Gastroesophageal sphincter (tissue), 4 donors: ENCODE data around the gene LIMA1. TPM values are rescaled to one million over a fixed set of nuclear protein-coding genes. Genes with fewer than 3 reads are reported as not detected.
A peak's percentile ranks its signal among the peaks of the same experiment; 100 is the strongest.

ENCODE experiments used
- ATAC-seq: fragments of 150-250 bp; one replicate; pipeline ENCODE4 v1.9.1; 2016; ENCODE audit warnings: mild to moderate bottlenecking, moderate library complexity
- H3K27ac ChIP-seq, 4 donors: fragments of 200-600 bp; sonication (generic) in 3 of 4; 1 replicate in 3 of 4; 2 replicates in 1 of 4; pipeline ENCODE4 v1.5.1; 2016 to 2019
- H3K27me3 ChIP-seq: fragments of 200-600 bp; sonication (generic); one replicate; pipeline ENCODE4 v1.5.1; 2019
- H3K36me3 ChIP-seq, 2 donors: fragments of 200-600 bp; sonication (generic); one replicate each; pipeline ENCODE4 v1.5.1; 2019; ENCODE audit warnings: control low read depth in 1 of 2
- H3K4me1 ChIP-seq, 3 donors: fragments of 200-600 bp; sonication (generic); 1 replicate in 2 of 3; 2 replicates in 1 of 3; pipeline ENCODE4 v1.5.1; 2016 to 2019; ENCODE audit warnings: control low read depth in 2 of 3
- H3K4me3 ChIP-seq, 2 donors: fragments of 200-600 bp; sonication (generic); one replicate each; pipeline ENCODE4 v1.5.1; 2019; ENCODE audit warnings: mild to moderate bottlenecking in 1 of 2, moderate library complexity in 1 of 2
- H3K9me3 ChIP-seq, 3 donors: fragments of 200-600 bp; sonication (generic); one replicate each; pipeline ENCODE4 v1.5.1; 2017 to 2019; ENCODE audit warnings: control low read depth in 2 of 3
- EP300 ChIP-seq: sonication (generic); formaldehyde crosslinking; IDR thresholded peaks from one replicate; pipeline ENCODE4 v1.6.1; 2017; ENCODE audit warnings: antibody characterized with exemption, mild to moderate bottlenecking
- POLR2A ChIP-seq, 2 donors: fragments of 450-650 bp; IDR thresholded peaks; one replicate each; pipeline ENCODE4 v1.6.1; 2017; ENCODE audit warnings: antibody characterized with exemption in 2 of 2, mild to moderate bottlenecking in 2 of 2, moderate library complexity in 1 of 2
- POLR2AphosphoS5 ChIP-seq: sonication (generic); formaldehyde crosslinking; IDR thresholded peaks from one replicate; pipeline ENCODE4 v1.6.1; 2017; ENCODE audit warnings: antibody characterized with exemption
- WGBS, 2 donors: methylation state at CpG; one replicate each; pipeline ENCODE4 v1.1.5; 2018; ENCODE audit warnings: low coverage in 1 of 2; 5-methylcytosine and 5-hydroxymethylcytosine counted together
- total RNA-seq, 4 donors: library from RNA; depleted of rRNA; stranded (reverse); fragments of >200 nt; gene quantifications; one replicate each; pipeline ENCODE4 v1.1.0, GENCODE V29; 2016
- TF ChIP-seq, protein P1 (sequence below), 4 experiments: fragments of 200-600 bp in 2 of 4; fragments of 450-650 bp in 2 of 4; sonication (generic) in 1 of 4; IDR thresholded peaks; one replicate each; pipeline ENCODE4 v1.5.1; 2017 to 2019; ENCODE audit warnings: antibody characterized with exemption in 4 of 4, mild to moderate bottlenecking in 2 of 4, moderate library complexity in 2 of 4

Gene LIMA1
- total RNA-seq, 4 donors from 2014 or later, result 27.6 to 91.3 (median 64.6) TPM

DNA sequence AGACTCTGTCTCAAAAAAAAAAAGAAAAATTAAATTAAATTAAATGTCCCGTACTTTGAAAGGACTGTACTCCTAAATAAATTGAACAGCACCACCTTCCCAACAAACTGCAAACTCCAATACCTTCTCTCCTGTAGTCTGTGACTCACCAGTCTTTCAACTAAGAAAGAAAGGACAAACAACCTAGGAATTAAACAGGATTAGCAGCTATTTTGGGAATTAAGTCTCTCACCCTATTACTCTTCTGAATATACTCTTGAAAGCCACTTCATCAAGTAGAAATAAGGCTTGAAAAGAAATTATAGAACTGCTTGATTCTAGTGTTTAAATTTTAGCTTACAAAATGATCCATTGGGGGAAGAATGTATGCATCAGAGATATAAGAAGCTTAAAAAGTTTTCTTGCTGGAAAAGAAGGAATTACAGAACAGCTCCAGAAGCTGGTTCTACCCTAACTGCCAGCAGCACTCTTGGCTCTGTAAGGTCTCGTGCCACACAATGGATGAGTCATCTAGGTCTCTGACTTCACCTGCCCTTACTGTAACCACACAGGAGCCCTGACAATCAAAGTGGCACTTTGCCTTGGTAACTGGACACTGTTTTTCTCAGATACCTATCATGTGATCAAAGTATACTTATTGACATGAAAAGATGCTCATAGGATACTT is 59.2 kb downstream of the LIMA1 start:
- 28 to 44% methylated on average over 2 of the region's 2 CpGs for WGBS, 2 donors
- no peak overlapping the region for H3K4me3 ChIP-seq
- H3K36me3 ChIP-seq, result no peaks in the 10 kb centered on the region
- peak overlapping the region in 3 of 4 donors; percentile 80 to 88 (median 84) for H3K27ac ChIP-seq
- H3K27me3 ChIP-seq, result no peaks in the 10 kb centered on the region
- H3K4me1 ChIP-seq, result peaks cover 3 to 55% (median 17%) of the 10 kb centered on the region in 3 donors
- H3K9me3 ChIP-seq, result no peaks in the 10 kb centered on the region
- ATAC-seq, result no peak
- TF ChIP-seq POLR2AphosphoS5 (no peak), POLR2A (IDR thresholded peaks at IDR 0.05) (no peak), EP300 (no peak)
- TF ChIP-seq, protein P1, sequence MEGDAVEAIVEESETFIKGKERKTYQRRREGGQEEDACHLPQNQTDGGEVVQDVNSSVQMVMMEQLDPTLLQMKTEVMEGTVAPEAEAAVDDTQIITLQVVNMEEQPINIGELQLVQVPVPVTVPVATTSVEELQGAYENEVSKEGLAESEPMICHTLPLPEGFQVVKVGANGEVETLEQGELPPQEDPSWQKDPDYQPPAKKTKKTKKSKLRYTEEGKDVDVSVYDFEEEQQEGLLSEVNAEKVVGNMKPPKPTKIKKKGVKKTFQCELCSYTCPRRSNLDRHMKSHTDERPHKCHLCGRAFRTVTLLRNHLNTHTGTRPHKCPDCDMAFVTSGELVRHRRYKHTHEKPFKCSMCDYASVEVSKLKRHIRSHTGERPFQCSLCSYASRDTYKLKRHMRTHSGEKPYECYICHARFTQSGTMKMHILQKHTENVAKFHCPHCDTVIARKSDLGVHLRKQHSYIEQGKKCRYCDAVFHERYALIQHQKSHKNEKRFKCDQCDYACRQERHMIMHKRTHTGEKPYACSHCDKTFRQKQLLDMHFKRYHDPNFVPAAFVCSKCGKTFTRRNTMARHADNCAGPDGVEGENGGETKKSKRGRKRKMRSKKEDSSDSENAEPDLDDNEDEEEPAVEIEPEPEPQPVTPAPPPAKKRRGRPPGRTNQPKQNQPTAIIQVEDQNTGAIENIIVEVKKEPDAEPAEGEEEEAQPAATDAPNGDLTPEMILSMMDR (IDR thresholded peaks at IDR 0.05), result no peak

DNA sequence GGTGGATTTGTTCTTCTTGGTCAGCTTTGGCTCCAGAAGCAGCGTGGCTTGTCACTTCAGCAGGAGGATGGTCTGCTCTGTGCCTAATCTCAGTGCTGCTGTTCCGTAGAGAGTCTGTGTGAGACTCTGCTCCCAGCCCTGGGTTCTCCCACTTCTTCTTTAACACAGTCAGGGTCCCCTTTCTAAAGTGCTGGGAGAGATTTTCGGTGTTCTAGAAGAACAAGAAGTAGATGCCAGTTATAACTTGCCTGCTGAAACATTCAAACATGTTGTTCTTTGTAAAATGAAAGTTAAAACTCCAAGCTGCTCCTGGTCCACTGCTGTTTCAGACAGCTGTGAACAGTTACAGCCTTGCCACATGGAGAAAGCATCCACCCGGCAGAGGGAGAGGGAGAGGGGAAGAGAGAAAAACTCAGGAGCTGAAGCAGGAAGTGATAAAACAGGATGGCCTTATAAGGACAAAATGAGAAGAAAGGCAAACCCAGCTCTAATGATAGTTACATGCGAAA is 61.0 kb downstream of the LIMA1 start:
- Histone ChIP-seq H3K27me3 (no peaks in the 10 kb centered on the region), H3K4me1 (peaks cover 3 to 67% (median 17%) of the 10 kb centered on the region in 3 donors), H3K27ac (peak overlapping the region; percentile 77 to 88 (median 82)), H3K4me3 (peak overlapping the region; percentile 48 to 51), H3K36me3 (peaks cover 0 to 3% of the 10 kb centered on the region in 2 donors), H3K9me3 (no peaks in the 10 kb centered on the region)
- TF ChIP-seq EP300, result no peak
- TF ChIP-seq POLR2A (IDR thresholded peaks at IDR 0.05), result peak; percentile 23 to 30
- TF ChIP-seq, protein P1 (IDR thresholded peaks at IDR 0.05), result peak in 3 of 4 experiments; percentile 46 to 60 (median 57)
- TF ChIP-seq POLR2AphosphoS5, result peak; percentile 91
- peak; percentile 83 for ATAC-seq
- WGBS, 2 donors, result 5 to 8% methylated on average over 4 of the region's 5 CpGs

DNA sequence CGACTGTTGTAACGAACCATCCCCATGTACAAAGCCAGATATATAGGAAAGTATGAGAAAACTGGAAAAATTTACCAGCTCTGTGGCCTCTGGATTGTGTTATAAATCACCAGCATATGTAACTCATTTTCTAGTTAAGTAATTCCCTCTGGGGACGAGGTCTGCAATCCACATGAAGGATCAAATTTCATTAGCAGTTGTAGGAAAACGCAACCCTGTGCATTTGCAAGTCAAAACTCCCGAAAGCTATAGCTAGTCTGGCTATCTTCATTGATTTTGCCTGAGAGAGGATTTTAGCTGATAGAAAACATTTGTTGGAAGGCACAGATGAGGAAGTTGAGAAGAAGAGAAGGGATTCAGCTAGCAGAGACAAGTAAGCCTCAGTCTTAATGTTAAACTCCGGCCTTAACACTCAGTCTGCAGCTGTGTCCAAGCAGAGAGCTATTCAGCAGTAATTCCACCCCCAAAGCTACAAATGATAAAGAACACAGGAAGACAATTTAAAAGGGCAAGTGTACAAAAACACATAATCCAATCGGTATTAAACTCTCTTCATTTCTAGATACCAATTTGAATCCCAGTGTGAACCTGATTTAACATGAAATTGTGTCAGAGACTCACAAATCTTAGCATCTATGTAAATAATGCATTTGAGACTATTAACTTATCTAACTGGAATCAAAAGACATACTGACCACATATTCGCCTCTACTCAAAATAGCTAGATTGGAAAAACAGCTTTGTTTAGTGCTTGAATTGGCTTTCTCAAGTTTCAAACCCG is 61.9 kb downstream of the LIMA1 start:
- 4 to 7% methylated on average over 9 of the region's 9 CpGs for WGBS, 2 donors
- TF ChIP-seq POLR2AphosphoS5 (peak; percentile 51), EP300 (no peak), POLR2A (IDR thresholded peaks at IDR 0.05) (no peak)
- TF ChIP-seq, protein P1 (IDR thresholded peaks at IDR 0.05), result no peak
- Histone ChIP-seq H3K27ac (peak overlapping the region; percentile 77 to 88 (median 82)), H3K9me3 (no peaks in the 10 kb centered on the region), H3K4me1 (peaks cover 3 to 67% (median 17%) of the 10 kb centered on the region in 3 donors), H3K36me3 (peaks cover 0 to 3% of the 10 kb centered on the region in 2 donors), H3K4me3 (peak overlapping the region; percentile 48 to 51), H3K27me3 (no peaks in the 10 kb centered on the region)
- peak; percentile 52 for ATAC-seq

DNA sequence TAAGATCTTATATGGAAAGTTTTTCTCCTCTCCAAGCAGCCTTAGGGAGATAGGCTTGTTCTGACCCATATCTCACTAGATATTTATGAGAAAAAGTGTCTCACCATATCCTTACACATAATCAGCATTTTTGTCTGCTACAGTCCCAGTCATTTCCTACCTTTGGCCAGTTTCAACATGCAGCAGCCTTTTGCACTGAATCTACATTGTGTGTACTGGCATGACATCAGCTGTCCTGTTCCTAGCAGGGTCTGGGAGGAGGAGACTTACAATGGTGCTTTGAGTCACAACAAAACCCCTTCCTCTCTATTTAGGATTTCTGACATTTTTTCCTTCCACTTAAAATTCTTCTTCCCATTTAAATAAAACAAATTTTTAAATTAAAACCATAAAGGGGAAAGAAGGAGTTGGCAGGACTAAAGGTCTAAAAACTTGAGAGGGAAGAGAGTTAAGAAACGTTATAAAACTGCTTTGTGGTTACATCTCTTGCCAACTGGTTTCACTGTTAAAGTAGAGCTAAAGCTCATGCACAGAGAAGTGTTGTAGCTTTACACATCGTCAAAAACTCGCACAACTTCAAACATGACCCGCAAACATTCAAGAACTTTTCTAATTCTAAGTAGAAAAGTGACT is 62.8 kb downstream of the LIMA1 start:
- peak; percentile 47 for ATAC-seq
- Histone ChIP-seq H3K4me1 (peaks cover 3 to 67% (median 17%) of the 10 kb centered on the region in 3 donors), H3K9me3 (no peaks in the 10 kb centered on the region), H3K27me3 (no peaks in the 10 kb centered on the region), H3K36me3 (peaks cover 0 to 3% of the 10 kb centered on the region in 2 donors), H3K4me3 (peak overlapping the region; percentile 48 to 51), H3K27ac (peak overlapping the region; percentile 77 to 88 (median 82))
- 6 to 7% methylated on average over 4 of the region's 4 CpGs for WGBS, 2 donors
- TF ChIP-seq EP300 (no peak), POLR2AphosphoS5 (no peak), POLR2A (IDR thresholded peaks at IDR 0.05) (no peak)
- TF ChIP-seq, protein P1 (IDR thresholded peaks at IDR 0.05), result no peak
